Measurements from ENCODE around the gene TOP3A.

GRCh38 chr17:18315961-18316360, 1.2 kb upstream of the TOP3A start:
- no peak for TF ChIP-seq CTCF (IDR thresholded peaks at IDR 0.05)
- TF ChIP-seq POLR2A (IDR thresholded peaks at IDR 0.05), result no peak
